Activated CD8-positive, alpha-beta memory T cell treated with anti-CD3 and anti-CD28 coated beads, Interleukin-2, amount 50 U/mL, for 48 hours (primary cell): Measurements from ENCODE around the gene CLN5.
"Not testable (repeated sequence)": the region's sequence is repeated elsewhere in the genome, so short reads cannot be mapped to it uniquely, and the experiment has no call there.

Experiments used
- DNase-seq: peaks from one replicate; pipeline ENCODE4 v3.0.0-alpha.2; 2020

Gene CLN5

GRCh38 chr13:76991796-76992547, at the start of gene CLN5:
CLN5 (plus strand) TSS chr13:76992081; CDS start chr13:76992099, 18 bp downstream.
- peak; percentile 94 for DNase-seq

- DNase-seq = no peak
Observed at GRCh38 chr13:76942363-76942762, 49.5 kb upstream of the CLN5 start.

- no peak for DNase-seq
Observed at GRCh38 chr13:76943646-76944045, 48.2 kb upstream of the CLN5 start.

- DNase-seq = no peak
Observed at GRCh38 chr13:76944456-76944855, 47.4 kb upstream of the CLN5 start.

GRCh38 chr13:76948149-76948548, 43.7 kb upstream of the CLN5 start, which contains the start of gene ACOD1:
ACOD1 (plus strand) TSS chr13:76948511; CDS start chr13:76948559, 48 bp downstream.
- no peak for DNase-seq

GRCh38 chr13:76950101-76950500, 41.8 kb upstream of the CLN5 start:
- DNase-seq = no peak

- no peak for DNase-seq
Observed at GRCh38 chr13:76953968-76954367, 37.9 kb upstream of the CLN5 start.

- DNase-seq = no peak
Observed at GRCh38 chr13:76954538-76954937, 37.3 kb upstream of the CLN5 start.

- DNase-seq = no peak
Observed at GRCh38 chr13:76955193-76955592, 36.7 kb upstream of the CLN5 start.

- no peak for DNase-seq
Observed at GRCh38 chr13:76955661-76956060, 36.2 kb upstream of the CLN5 start.

- no peak for DNase-seq
Observed at GRCh38 chr13:76958841-76959432, 32.9 kb upstream of the CLN5 start.

GRCh38 chr13:76959734-76960133, 32.1 kb upstream of the CLN5 start:
- DNase-seq = not testable (repeated sequence)

GRCh38 chr13:76965759-76966421, 26.0 kb upstream of the CLN5 start:
- DNase-seq = no peak

GRCh38 chr13:76967031-76967430, 24.9 kb upstream of the CLN5 start:
- DNase-seq = no peak

GRCh38 chr13:76968041-76968440, 23.8 kb upstream of the CLN5 start:
- no peak for DNase-seq

GRCh38 chr13:76969488-76970365, 22.2 kb upstream of the CLN5 start:
- DNase-seq = no peak

- no peak for DNase-seq
Observed at GRCh38 chr13:76971215-76971614, 20.7 kb upstream of the CLN5 start.

- DNase-seq = no peak
Observed at GRCh38 chr13:76971851-76972829, 19.7 kb upstream of the CLN5 start.

- DNase-seq = no peak
Observed at GRCh38 chr13:76973920-76974617, 17.8 kb upstream of the CLN5 start.

- no peak for DNase-seq
Observed at GRCh38 chr13:76974618-76974975, 17.3 kb upstream of the CLN5 start.

GRCh38 chr13:76975863-76976262, 16.0 kb upstream of the CLN5 start:
- DNase-seq = no peak
